ENCODE data around the gene SEPTIN14.
"Not testable (repeated sequence)": the region's sequence is repeated elsewhere in the genome, so short reads cannot be mapped to it uniquely, and the experiment has no call there.

SEPTIN14 gene

DNA sequence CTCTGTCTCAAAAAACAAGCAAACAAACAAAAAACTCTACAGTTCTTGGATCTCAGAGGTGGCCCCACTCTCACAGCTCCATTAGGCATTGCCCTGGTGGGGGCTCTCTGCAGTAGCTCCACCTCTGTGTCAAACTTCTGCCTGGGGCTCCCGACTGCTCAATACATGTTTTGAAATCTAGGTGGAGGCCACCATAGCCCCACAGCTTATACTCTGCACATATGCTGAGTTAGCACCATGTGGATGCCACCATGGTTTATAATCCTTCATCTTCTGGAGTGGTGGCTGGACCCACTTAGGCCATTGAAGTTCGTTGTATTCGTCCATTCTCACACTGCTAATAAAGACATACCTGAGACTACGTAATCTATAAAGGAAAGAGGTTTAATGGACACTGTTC, 78.4 kb downstream of the SEPTIN14 start:
- DNase-seq: no peak

DNA sequence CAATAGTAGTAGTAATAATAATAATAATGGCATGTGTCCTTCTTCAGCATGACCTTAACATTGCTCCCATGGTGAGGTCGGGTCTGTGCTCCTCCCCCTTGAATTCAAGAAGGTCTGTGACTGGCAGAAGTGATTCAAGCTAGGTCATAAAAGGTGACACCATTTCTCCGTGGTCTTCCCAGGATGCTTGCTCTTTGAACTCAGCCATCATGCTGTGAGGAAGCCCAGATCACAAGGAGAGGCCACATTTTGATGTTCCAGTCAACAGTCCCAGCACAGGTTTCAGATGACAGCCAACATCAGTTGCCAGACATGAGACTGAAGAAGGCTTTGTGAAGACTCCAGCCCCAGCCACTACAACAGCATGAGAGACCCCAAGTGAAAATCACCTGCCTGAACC, 83.9 kb downstream of the SEPTIN14 start:
- DNase-seq: no peak

GRCh38 chr7:55776196-55776595, 86.4 kb downstream of the SEPTIN14 start:
- DNase-seq: no peak

GRCh38 chr7:55775051-55775420, 87.5 kb downstream of the SEPTIN14 start:
- no peak for DNase-seq

GRCh38 chr7:55774327-55775050, 88.1 kb downstream of the SEPTIN14 start:
- no peak for DNase-seq

GRCh38 chr7:55770778-55771177, 91.8 kb downstream of the SEPTIN14 start:
- DNase-seq: no peak

- not testable (repeated sequence) for DNase-seq
Observed at GRCh38 chr7:55753274-55753862, 109.2 kb downstream of the SEPTIN14 start.

DNA sequence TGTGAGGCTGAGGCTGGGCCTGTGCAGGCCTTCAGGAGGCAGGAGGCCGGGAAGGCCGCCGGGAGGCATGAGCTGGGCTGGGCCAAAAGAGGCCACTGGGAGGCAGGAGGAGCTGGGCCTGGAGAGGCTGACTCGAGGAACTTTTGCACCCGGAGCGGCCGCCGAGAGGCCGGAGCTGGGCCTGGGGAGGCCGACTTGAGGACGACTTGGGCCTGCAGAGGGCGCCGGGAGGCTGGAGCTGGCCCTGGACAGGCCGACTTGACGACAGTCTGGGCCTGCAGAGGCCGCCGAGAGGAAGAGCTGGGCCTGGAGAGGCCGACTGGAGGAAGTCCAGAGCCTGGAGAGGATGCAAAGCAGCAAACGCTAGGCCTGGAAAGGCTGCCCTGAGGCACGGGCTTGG, 117.8 kb downstream of the SEPTIN14 start:
- not testable (repeated sequence) for DNase-seq

All from right forelimb (tissue), 1 donor.